Transverse colon (tissue), 4 donors: ENCODE results near the gene RIMBP2.

Source experiments
- POLR2A ChIP-seq: fragments of 450-650 bp; IDR thresholded peaks from one replicate; pipeline ENCODE4 v1.6.1; 2016; ENCODE audit warnings: antibody characterized with exemption, mild to moderate bottlenecking, moderate library complexity
- POLR2AphosphoS5 ChIP-seq, 3 donors: sonication (generic); formaldehyde crosslinking; IDR thresholded peaks; one replicate each; pipeline ENCODE4 v1.6.1; 2016; ENCODE audit warnings: antibody characterized with exemption in 3 of 3
- TF ChIP-seq, protein P1 (sequence below), 5 experiments: fragments of 200-600 bp in 3 of 5; fragments of 450-650 bp in 2 of 5; sonication (generic) in 3 of 5; IDR thresholded peaks; 1 replicate in 2 of 5; 2 replicates in 3 of 5; pipeline ENCODE4 v1.5.1; 2016 to 2017; ENCODE audit warnings: antibody characterized with exemption in 5 of 5, inconsistent platforms in 3 of 5, mild to moderate bottlenecking in 2 of 5, moderate library complexity in 1 of 5

DNA sequence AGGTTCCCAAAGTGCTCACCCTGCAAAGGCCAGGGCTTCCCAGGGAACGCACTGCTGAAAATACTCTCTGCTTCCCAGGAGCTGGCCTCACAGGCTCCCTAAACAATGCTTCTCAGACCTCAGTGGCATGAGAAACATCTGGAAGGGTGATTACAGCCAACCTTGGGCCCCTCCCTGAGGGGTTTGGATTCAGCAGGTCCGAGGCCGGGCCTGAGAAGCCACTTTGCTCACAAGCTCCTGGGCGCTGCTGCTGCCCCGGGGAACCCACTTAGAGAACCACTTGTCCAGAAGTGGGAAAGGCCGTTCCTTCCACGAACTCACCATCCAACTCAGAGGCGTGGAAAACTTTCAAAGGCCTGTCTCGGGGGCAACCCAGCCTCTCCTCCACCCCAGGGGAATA lies 247.9 kb downstream of the RIMBP2 start:
- TF ChIP-seq, protein P1, sequence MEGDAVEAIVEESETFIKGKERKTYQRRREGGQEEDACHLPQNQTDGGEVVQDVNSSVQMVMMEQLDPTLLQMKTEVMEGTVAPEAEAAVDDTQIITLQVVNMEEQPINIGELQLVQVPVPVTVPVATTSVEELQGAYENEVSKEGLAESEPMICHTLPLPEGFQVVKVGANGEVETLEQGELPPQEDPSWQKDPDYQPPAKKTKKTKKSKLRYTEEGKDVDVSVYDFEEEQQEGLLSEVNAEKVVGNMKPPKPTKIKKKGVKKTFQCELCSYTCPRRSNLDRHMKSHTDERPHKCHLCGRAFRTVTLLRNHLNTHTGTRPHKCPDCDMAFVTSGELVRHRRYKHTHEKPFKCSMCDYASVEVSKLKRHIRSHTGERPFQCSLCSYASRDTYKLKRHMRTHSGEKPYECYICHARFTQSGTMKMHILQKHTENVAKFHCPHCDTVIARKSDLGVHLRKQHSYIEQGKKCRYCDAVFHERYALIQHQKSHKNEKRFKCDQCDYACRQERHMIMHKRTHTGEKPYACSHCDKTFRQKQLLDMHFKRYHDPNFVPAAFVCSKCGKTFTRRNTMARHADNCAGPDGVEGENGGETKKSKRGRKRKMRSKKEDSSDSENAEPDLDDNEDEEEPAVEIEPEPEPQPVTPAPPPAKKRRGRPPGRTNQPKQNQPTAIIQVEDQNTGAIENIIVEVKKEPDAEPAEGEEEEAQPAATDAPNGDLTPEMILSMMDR (IDR thresholded peaks at IDR 0.05), result no peak
- TF ChIP-seq POLR2A, result no peak
- no peak for TF ChIP-seq POLR2AphosphoS5 (IDR thresholded peaks at IDR 0.05)
